HG03520 (cell line): ENCODE data around the gene CETN2.
"Not testable (repeated sequence)": the region's sequence is repeated elsewhere in the genome, so short reads cannot be mapped to it uniquely, and the experiment has no call there.

Experiments
- ATAC-seq: cut with Tn5 transposase; IDR thresholded peaks from one replicate; pipeline ENCODE4 v1.9.1; 2021; ENCODE audit warnings: mild to moderate bottlenecking, moderate library complexity; ENCODE audit not compliant: unreplicated experiment

CETN2 gene

DNA sequence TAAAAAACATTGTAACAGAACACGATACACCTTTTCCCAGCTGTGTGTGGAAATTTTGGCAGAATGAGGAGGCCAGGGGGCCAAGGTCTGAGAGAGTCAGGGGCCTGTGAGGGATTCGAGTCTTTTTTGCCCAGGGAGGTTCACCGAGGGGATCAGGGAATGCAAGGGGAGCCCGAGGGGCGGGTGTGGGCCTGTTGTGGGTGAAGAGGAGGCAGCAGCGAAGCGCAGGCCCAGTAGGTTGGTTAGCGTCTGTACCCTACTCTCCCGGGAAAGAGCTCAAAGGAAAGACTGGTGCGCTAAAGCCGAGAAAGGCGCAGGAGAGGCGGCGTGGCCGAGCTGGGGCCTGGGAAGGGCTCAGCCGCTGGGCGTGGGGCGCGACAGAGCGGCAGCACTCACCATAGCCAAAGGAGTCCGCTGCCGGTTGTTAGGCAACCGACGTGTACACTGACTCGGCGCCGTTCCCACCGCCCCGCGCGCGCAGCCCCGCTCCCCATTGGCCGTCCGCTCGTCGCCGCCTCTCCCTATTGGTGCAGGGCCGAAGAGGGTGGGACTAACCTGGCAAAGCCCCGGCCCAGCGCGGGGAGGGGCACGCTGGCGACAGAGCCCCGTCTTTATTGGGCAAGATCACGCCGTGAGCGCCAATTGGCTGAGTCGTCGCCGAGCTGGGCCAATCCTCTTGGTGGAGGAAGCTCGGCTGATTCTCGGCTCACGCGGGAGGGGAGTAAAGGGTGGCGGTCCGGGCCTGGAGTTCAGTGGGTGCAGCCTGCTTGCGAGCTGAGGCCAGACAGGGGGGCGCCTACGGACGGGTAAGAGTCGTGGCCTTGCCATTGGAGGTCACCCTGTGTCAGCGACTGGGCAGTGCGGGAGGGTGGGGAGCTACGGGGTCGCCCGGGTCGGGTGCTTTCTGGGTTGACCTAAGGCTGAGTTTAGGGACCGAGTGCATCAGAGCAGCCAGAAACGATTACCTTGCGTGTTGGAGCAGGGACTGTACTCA, at the start of gene CETN2, which contains the start of gene NSDHL:
Gene CETN2, minus strand, starts transcription at position 446 of the 994 bp plus-strand sequence. Its CDS starts 47 bp downstream, at position 399.
Gene NSDHL, plus strand, starts transcription at position 752 of the 994 bp plus-strand sequence. CDS start 15,262 bp downstream, outside the sequence.
- peak; percentile 97 for ATAC-seq

DNA sequence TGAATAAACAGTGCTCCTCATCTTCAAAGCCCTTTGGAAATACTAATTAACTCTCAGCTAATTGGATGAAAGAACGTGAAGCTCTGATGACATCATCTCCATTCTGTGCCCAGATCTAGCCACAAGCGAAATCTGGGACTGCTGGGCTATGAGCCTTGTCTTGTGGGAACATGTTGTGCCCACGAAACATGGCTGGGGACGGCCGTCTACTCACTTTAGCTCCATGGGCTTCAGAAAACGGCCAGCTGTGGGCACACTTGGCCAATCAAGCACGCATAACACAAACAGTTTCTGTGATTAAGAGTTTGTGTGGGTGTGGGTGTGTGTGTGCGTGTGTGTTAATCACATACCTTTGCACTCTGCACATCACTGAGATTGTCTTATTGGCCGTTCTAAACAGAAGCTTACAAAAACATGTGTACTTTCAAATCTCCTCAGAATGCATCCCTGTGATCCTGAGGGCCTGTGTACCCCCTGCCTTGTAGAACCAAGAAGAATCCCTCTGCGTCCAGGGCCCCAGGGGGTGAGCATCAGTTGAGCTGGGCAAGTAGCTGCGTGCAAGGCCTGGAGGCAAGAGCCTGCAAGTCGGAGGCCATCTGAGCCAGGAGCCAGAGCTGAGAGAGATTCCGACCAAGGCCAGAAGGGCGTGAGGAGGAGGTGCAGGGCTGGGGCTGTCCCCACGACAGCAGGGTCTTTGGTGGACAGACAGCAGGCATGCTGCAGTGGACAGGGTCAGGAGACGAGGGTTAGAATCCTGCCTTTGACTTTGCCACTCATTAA, 48.6 kb upstream of the CETN2 start:
- no peak for ATAC-seq

DNA sequence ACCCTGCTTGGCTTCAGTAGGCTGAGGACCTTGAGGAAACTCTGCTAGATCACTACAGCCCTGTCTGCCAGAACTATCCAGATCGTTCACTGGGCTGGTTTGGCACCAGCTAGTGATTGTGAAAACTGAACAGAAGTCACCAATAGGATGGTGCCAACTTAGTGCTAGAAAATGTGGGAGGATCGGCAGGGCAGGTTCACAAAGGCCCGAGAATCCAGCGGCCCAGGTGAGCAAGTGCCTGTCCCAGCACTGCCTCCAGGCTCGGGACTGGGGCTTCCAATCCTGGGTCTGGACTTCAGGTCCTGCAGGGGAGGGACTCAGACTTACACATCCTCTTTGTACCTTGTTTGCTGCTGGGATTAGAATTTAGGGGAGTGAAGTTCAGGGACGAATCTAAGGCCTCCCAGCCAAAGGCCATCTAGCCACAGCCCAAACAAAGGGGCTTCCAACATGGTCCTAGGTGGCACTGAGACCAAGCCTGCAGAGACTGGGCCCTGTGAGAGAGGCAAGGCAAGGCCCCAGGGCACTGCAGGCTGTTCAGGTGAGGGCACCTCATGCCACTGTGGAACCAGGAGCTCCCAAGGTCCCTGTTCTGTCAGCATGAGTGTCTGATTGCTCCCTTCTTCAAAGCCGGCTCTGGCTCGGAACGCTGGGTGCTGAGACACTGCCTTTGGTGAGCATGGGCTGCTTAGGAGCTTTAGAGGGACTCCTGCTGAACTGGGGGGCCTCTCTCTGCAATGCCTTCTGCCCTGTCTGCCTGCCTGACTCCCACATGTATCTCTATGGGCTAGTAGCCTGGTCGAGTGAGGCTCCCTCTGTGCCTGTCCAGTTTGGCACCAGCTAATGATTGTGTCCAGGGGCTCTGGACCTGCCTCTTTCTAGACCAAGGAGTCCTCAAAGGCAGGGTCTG, 46.6 kb upstream of the CETN2 start:
- no peak for ATAC-seq

DNA sequence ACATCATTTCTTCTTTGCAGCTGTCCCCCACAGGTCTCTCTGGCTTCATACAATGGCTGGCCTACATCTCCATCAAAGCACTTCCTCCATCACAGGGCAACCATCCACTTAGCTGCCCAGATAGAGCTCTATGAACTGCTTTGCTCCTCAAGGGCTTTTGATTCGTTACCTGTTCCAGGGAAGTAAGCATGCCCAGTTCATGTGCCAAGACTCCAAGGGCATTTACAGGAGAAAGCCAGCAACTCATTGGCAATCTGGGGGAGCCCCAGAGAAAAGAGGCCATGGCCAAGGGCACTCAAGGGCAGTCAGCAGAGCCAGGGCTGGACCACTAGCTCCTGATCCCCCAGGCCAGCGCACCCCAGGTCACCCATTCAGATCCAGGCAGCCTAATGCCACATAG, 42.8 kb upstream of the CETN2 start:
- no peak for ATAC-seq

DNA sequence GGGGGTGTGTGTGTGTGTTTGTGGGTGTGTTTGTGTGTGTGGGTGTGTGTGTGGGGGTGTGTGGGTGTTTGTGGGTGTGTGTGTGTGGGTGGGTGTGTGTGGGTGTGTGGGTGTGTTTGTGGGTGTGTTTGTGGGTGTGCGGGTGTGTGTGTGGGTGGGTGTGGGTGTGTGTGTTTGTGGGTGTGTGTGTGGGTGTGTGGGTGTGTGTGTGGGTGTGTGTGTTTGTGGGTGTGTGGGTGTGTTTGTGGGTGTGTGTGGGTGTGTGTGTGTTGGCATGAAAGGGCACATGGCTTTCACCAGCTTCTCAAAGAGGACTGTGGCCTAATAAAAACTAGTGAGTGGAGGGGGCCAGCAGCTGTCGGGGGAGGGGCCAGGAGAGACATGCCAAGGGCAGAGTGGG, 42.0 kb upstream of the CETN2 start:
- no peak for ATAC-seq

DNA sequence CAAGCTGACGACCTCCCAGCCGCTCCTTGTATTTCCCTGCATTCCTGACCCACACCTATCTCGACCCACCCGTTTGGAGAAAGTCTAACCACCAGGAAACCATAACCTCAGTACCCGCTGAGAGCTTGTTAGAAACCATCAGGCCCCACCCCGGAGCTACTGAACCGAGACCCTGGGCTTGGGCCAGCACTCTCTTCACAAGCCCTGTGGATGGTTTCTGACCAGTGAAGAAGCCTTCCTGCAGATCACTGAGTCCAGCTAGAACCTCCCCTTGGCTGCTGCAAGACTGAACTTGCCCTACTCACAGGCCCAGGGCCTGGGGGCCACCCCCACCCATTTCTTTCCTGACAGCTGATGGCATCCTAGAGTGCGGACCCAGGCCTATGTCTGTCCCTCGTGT, 40.7 kb upstream of the CETN2 start:
- no peak for ATAC-seq

DNA sequence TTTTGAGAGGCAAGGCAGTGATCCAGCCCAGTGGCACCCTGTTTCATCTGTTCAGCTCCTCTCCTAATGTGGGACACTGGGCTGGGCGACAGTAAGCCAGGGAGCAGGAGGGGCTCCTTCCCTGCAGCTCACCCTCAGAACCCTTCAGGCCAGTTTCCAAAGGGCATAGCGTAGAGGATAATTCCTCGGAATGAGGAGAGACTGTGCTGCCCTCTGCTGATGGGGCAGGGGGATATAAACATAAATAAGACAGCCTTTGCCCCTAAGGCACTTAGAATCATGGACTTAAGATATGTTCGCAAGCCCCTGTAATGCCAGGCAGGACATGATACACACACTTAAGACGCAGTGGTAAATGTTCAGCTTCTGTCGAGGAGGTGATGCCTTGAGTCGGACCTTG, 39.4 kb upstream of the CETN2 start:
- ATAC-seq: no peak

DNA sequence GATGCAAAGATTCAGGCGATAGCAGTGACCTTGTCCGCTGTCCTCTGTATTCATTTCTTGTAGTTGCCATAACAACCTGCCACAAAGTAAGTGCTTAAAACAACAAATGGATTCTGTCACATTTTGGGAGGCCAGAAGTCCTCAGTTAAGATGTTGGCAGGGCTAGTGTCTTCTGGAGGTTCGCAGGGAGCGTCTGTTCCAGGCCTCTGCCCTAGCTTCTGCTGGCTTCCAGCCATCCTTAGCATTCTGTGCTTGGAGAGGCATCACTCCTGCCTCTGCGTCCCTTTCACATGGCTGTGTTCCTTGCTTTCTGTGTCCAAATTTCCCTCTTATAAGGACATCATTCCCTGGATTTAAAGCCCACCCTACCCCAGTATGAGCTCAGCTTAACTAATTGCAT, 35.8 kb upstream of the CETN2 start:
- no peak for ATAC-seq

DNA sequence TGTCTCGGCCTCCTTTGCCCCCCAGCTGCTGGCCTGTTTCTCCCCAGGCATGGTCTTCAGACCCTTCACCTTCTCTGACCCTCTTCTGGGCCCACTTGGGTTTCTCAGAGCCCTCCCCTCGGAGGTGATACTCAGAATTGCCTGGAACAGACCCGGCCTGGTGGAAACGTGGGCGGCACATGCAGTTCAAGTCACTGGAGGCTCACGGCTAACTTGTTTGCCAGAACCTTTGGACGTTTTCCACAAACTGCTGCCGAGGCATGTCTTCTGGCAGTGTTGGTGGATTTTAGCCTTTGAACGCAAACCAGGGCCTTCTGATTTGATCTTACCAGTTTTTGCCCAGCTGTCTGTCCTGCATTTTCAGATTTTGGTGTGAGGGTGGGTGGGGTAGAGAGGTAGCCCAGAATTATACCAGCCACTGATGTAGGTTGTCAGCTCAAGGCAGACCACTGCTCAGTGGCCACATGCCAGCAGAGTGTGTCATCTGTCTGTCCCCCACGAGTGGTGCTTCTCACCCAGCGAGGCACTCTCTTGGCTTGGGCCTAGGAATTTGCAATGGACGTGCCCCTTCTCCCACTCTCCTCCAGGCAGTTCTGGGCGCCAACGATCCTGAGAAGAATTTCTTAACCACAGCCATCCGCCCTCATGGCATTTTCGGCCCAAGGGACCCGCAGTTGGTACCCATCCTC, 34.8 kb upstream of the CETN2 start:
- no peak for ATAC-seq

DNA sequence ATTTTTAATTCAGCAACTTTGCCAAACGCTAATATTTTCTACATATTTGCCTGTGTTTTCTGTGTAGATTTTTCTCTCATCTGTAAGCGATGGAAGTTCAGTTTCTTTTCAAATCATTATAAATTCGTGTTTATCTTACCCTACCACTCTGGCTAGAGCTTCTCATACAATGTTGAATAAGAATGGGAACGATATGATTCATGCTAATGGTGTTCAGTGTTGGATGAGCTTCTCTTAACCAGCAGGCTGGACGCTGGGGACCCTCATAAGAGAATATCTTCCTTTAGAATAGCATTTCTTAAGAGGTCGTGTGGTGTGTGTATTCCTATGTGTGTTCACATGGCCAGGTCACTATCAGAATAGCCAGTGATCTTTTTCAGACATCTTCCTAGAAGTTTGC, 31.3 kb upstream of the CETN2 start:
- ATAC-seq: no peak

DNA sequence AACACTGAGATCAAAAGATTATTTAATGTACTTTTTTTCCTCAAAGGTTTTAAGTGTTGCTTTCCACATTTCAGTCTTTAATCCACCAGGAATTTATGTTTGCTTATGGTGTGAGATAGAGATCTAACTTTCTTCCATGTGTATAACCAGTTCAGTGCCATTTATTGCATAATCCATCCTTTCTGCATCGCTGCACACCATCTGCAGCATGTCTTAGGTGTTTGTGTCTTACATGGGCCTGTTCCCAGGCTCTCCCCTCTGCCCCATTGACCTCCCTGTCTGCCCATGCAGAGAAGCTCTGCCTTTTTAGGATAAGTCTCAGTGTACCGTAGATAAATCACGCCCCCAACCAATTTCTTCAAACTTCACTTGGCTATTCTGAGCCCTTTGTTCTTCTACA, 30.6 kb upstream of the CETN2 start:
- ATAC-seq: no peak

DNA sequence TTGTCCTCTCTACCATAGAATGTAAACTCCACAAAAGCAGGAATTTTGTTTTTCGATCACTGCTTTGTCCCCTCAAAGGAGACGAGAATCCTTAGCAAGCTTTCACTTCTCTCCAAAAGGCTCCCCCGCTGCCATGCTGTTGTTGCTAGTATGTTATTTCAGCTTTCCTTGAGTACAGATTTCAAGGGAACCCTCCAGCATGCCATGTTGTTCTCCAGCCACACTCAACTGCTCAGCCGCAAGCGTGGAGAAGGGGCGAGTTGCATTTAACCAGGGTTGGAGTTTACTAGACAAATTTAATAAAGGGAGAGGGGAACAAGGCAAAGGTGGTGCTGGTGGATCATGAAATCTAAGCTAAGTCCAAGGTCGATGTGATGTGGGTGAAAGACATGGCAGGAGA, 23.4 kb upstream of the CETN2 start:
- ATAC-seq: no peak

DNA sequence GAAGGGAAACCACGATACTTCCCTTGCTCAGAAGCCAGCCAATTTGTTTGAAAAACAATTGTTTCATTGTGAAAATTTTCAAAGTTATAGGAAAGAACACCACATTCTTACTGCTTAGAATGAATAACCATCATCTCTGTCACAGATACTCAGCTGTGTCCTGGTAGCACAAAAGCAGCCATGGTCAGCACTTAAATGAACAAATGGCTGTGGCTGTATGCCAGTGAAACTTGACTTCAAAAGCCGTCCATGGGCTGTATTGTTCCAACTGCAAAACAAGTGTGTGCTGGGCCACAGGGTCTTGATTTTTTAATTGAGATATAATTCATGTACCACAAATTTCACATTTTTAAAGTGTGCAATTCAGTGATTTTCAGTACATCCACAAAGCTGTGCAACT, 19.9 kb upstream of the CETN2 start:
- no peak for ATAC-seq

DNA sequence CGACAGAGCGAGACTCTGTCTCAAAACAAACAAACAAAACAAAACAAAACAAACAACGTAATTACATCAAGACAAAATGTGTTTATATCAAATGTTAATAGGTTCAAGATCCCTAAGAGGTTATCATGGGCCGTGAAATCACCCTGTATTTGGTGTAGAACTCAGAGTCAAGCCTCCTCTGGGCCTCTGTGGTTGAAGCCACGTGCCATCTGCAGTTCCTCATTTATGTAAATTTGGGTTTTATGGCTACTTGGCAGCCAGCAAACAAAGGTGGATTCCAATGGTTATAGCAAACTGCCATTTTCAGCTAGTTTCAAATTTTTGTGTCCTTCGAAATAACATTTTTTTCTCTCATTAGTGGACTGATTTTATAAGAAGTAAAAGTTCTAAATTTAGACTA, 16.7 kb upstream of the CETN2 start:
- no peak for ATAC-seq

DNA sequence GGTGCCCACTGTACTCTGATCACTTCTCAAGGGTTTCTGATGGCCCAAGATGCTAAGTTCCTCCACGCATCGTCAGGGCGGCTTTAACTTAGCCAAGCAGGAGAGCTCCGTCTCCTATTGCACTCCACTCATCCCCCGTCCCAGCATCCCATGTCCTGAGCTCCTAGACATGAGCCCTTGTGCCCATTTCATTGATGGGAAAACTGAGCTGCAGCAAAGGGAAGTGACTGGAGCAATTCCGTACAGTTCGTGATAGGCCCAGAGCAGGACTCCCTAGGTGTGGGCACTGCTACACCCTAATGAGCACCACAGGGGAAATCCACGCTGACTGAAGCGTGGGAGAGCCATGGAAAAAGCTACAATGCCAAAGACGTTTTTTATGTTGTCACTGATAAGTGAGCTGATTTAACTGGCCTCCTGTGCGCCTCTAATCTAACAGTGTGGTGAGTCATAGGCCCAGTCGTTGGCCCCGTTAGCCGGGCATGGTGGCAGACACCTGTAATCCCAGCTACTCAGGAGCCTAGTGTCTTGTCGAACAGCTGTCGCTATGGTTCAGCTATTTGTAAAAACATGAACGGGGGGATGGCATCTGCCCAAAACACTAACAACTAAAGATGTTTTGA, 15.2 kb upstream of the CETN2 start:
- ATAC-seq: no peak

DNA sequence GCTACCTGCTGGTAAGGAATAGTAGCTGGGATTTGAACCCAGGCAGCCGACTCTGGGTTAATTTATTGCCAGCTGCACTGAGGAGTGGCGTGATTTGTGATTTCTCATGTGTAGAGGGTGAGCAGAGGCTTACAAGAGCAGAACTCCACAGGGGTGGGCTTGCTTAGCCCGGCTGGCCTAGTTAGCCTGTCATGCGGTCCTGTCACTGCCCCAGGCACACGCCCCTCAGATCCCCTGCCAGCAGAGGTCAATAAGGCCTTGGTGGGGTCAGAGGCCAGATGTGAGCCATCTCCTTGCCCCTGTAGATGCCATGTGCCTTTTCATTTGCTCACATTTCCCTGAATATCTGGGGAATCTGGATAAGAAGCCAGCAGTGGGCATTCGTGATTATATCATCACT, 13.7 kb upstream of the CETN2 start:
- ATAC-seq: no peak

DNA sequence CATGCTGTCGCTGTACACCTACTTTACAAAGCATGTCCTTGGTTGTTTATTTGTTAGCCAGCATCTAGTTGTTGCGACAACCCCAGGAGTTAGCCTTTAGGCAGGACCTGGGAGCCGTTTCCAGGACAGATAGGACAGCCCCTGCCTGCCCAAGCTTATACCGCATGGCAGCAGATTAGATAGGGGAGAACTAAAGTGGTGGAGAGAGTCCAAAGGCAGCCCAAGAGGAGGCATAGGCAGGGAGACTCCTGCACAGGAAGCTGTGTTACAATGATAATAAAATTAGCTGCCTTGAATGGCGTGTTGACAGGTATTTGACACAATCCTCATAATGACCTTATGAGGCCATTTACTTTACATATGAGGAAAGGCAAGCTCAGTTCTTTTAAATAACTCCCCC, 13.3 kb upstream of the CETN2 start:
- ATAC-seq: no peak

DNA sequence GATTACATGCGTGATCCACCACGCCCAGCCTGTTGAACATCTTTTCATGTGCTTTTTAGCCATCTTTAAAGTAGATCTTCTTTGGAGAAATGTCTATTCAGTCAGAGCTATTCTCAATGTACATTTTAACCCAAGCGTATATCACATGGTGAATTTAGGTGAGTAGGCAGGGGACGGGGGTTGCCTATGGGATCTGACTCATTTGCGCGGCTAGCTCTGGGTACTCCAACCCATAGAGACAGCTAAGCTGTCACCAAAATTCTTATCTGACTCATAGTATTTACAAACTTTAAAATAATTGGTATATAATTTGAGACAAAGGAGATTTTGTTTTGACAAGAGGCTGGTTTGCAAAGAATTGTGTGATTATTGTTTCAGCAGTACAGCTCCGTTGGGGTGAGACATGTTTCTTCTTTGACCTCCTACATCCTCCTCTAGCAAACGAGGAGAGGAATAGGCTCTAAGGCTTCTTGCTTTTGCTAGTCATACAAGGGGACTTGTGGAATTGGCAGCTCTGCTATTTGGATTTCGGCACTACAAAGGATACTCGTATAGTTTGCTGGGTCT, 12.3 kb upstream of the CETN2 start:
- ATAC-seq: no peak

DNA sequence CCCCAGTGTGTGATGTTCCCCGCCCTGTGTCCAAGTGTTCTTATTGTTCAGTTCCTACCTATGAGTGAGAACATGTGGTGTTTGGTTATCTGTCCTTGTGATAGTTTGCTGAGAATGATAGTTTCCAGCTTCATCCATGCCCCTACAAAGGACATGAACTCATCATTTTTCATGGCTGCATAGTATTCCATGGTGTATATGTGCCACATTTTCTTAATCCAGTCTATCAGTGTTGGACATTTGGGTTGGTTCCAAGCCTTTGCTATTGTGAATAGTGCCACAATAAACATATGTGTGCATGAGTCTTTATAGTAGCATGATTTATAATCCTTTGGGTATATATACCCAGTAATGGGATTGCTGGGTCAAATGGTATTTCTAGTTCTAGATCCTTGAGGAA, 4.9 kb upstream of the CETN2 start:
- ATAC-seq: not testable (repeated sequence)
